SKM-1 (cell line): ENCODE measurements around the gene TSR2.
"Not testable (repeated sequence)": the region's sequence is repeated elsewhere in the genome, so short reads cannot be mapped to it uniquely, and the experiment has no call there.

Experiments used
- DNase-seq: peaks from one replicate; lab custom pipeline; 2025; ENCODE audit not compliant: unreplicated experiment; lab: John Stamatoyannopoulos, UW

The TSR2 gene

GRCh38 chrX:54470054-54470760, 30.0 kb downstream of the TSR2 start:
- no peak for DNase-seq

GRCh38 chrX:54473993-54474859, 34.0 kb downstream of the TSR2 start:
- DNase-seq: no peak

DNA sequence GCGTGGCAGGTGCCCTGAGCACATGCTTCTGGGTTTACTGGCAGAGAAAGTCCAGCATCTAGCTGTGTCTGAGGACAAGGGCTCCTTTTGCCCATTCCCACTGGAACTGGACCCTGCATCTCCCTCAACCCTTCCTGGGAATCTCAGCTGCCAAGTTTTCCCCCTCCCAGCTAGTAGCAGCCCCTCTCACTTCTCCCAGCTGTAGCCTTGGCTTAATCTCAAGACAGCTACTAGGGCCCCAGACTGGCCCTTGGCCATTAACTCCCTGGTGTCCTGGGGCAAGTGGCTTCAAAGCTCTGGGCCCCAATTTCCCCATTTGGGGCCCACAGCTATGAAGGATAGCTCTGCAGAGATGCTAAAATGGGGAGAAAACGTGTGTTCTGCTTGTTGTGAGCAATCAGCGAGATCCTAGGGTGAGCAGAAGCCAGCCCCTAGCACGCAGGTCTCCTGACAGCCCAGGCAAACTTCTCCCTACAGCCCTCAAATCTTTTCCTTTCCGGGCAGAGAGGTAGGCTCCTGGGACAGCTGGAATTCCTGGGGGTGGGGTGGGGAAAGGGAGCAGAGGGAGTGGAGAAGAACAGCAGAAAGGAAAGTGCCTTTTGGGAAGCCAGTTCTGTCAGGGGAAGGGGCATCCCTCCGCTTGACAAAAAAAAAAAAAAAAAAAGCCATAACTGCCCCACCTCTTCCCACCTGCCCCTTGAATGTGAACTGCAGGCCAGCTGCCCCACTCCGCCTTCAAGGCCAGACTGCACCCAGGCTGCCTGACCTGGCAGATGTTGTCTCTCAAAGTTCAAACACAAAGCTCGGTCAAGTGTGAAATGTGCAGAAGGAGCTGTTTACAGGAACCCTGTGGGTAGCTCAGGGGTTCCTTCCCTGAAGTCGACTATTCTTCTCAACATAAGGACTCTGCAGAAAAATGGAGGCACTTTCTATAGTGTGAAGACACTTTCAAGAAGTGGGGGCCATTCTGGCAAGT, 39.2 kb downstream of the TSR2 start:
- DNase-seq: no peak

GRCh38 chrX:54482839-54483593, 42.8 kb downstream of the TSR2 start:
- no peak for DNase-seq

- DNase-seq: no peak
These were observed 43.7 kb downstream of the TSR2 start for GRCh38 chrX:54483946-54484345.

DNA sequence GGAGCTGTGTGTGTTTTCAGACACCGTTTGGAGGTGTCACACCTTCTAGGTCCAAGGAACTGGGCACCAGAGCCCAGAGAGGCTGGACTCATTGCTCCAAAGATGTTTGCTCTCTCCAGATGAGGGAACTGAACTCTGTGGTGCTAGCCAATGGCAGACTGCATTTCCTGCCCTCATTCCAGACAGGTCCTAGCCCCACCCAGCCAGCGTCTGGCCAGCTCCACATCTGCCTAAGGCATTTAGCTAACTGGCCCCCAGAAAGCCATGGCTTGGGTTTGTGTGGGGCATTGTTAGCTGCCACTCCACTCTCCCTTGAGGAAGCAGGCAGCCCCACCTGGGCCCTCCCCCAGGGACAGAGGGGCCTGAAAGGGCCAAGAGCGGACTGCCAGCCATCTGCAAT, 44.5 kb downstream of the TSR2 start:
- DNase-seq: no peak

DNA sequence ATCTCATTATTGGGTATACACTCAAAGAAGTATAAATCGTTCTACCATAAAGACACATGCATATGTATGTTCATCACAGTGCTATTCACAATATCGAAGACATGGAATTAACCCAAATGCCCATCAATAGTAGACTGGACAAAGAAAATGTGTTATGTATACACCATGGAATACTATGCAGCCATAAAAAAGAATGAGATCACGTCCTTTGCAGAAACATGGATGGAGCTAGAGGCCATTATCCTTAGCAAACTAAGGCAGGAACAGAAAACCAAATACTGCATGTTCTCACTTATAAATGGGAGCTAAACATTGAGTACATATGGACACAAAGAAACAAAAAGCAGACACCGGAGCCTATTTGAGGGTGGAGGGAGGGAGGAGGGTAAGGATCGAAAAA, 49.6 kb downstream of the TSR2 start:
- DNase-seq: not testable (repeated sequence)

DNA sequence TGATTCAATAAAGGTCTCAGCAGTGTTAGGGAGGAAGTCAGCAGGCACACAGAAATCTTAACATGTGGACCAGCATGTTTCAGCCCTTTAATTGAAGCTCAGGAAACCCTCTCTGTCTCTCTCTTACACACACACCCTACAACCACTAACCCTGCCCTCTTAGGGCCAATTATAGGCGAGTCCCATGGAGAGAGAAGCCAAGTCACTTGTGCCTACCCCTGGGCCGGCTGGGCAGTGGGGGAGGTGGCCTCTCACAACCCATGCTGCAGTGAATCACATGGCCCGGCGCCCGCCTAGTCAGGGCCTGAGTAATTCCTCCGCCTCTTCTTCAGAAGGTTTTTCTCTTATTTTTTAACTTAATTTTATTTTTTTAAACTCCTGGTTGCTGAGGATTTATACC, 52.1 kb downstream of the TSR2 start:
- no peak for DNase-seq

- DNase-seq: no peak
These were observed 54.2 kb downstream of the TSR2 start for GRCh38 chrX:54494166-54494988.
